MCF 10A (cell line): ENCODE data around the gene SEC24D. TPM values are rescaled to one million over a fixed set of nuclear protein-coding genes. Genes with fewer than 3 reads are reported as not detected.
A peak's percentile ranks its signal among the peaks of the same experiment; 100 is the strongest.

ENCODE experiments used
- BruUV-seq: library from RNA; stranded (reverse); fragments of 400-500 nt; replicated peaks from 2 replicates; lab custom pipeline; 2021; lab: Mats Ljungman, UMichigan
- CTCF ChIA-PET: fragments of 300-600 bp; sonication (Branson Sonifier 250); formaldehyde crosslinking; extraction: SDS; loops from one replicate; lab custom pipeline; 2021; ENCODE audit warnings: antibody characterized with exemption, inconsistent platforms; lab: Yijun Ruan, JAX
- POLR2A ChIA-PET: fragments of 300-600, 350-650 bp; sonication (Branson Sonifier 250); formaldehyde crosslinking; extraction: SDS; loops from one replicate; lab custom pipeline; 2020; ENCODE audit warnings: antibody characterized with exemption, inconsistent platforms; lab: Yijun Ruan, JAX
- DNase-seq: peaks from one replicate; pipeline ENCODE4 v3.0.0-alpha.2; 2018; ENCODE audit not compliant: unreplicated experiment
- H3K27ac Mint-ChIP-seq: one replicate; pipeline ENCODE4 v1.8.0; 2022; ENCODE audit warnings: mild to moderate bottlenecking, low read depth, mixed read lengths; ENCODE audit not compliant: unreplicated experiment
- H3K27me3 Mint-ChIP-seq: one replicate; pipeline ENCODE4 v1.8.0; 2022; ENCODE audit warnings: mixed read lengths; ENCODE audit not compliant: insufficient read depth, unreplicated experiment
- H3K36me3 Mint-ChIP-seq: one replicate; pipeline ENCODE4 v1.8.0; 2022; ENCODE audit warnings: mild to moderate bottlenecking, moderate library complexity, mixed read lengths; ENCODE audit not compliant: insufficient read depth, unreplicated experiment
- H3K4me1 Mint-ChIP-seq: one replicate; pipeline ENCODE4 v1.8.0; 2022; ENCODE audit warnings: mixed read lengths; ENCODE audit not compliant: insufficient read depth, unreplicated experiment
- H3K4me3 Mint-ChIP-seq: one replicate; pipeline ENCODE4 v1.8.0; 2022; ENCODE audit warnings: mild to moderate bottlenecking, moderate library complexity, mixed read lengths; ENCODE audit not compliant: unreplicated experiment
- H3K9me3 Mint-ChIP-seq: one replicate; pipeline ENCODE4 v1.8.0; 2022; ENCODE audit warnings: mixed read lengths; ENCODE audit not compliant: unreplicated experiment
- CTCF ChIP-seq: fragments of 200-600 bp; IDR thresholded peaks from one replicate; pipeline ENCODE4 v1.8.0; 2022; ENCODE audit warnings: antibody characterized with exemption, mild to moderate bottlenecking; ENCODE audit not compliant: unreplicated experiment
- intact Hi-C: fragments of 100-400 bp; cut with micrococcal nuclease; formaldehyde crosslinking; loops from 2 replicates; pipeline ENCODE4 v1.14.1; 2022
- total RNA-seq: library from RNA; stranded (reverse); gene quantifications from 2 replicates; pipeline ENCODE4 v1.2.3, GENCODE V29; 2022

SEC24D gene
- total RNA-seq, 1 experiment from 2014 or later, result 117 TPM

DNA sequence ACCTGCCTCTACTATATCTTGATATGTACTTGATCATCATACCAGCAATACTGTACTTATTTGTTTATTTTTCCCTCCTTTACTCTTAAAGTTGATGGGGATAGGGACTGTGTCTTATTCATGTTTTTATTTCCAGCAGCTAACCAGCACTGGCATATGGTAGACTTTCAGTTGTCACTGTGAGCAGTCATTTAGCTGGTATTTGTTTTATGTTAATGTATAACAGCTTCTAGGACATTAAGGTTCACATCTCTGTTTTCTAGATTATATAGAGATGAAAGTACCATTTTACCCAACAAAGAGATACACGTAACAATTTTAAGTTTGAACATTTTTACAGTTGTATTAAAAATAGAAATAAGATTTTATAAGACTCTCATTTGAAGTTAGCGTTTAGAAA is 132.8 kb downstream of the SEC24D start:
- DNase-seq, result no peak
- TF ChIP-seq CTCF, result no peak
- ChIA-PET POLR2A (interaction anchor here (1.6 kb wide), 1 partner anchor 18 kb away, joined by 4 read pairs; the partner anchor contains the start of gene METTL14), CTCF (interaction anchor here (0.7 kb wide), 1 partner anchor 792 kb away, joined by 3 read pairs; no protein-coding TSS in a partner anchor)
- BruUV-seq, result no TSS peak
- intact Hi-C loops, result no loop called here
- peaks cover 86% of the 10 kb centered on the region for H3K36me3 Mint-ChIP-seq
- no peak overlapping the region for H3K4me3 Mint-ChIP-seq
- no peaks in the 10 kb centered on the region for H3K4me1 Mint-ChIP-seq
- no peak overlapping the region for H3K27ac Mint-ChIP-seq
- no peaks in the 10 kb centered on the region for H3K9me3 Mint-ChIP-seq
- no peaks in the 10 kb centered on the region for H3K27me3 Mint-ChIP-seq

- H3K27me3 Mint-ChIP-seq, result no peaks in the 10 kb centered on the region
- H3K27ac Mint-ChIP-seq, result peak within 1 kb of the TSS; percentile 82
- peak; percentile 11 for TF ChIP-seq CTCF
- intact Hi-C loops, result loop anchor here (10.0 kb wide), 4 partner anchors 150 to 400 kb away; partner anchors contain the start of gene SYNPO2
- peak; percentile 92 for DNase-seq
- peaks cover 29% of the 10 kb centered on the region for H3K36me3 Mint-ChIP-seq
- TSS peak; percentile 90 for BruUV-seq
- ChIA-PET CTCF (interaction anchor here (0.5 to 1.4 kb wide), 13 partner anchors 9 to 1215 kb away, joined by 3 to 5 read pairs (median 3); no protein-coding TSS in a partner anchor), POLR2A (interaction anchor here (0.6 to 2.3 kb wide), 16 partner anchors 9 to 615 kb away, joined by 3 to 9 read pairs (median 4); partner anchors contain the start of gene USP53)
- H3K4me3 Mint-ChIP-seq, result peak within 1 kb of the TSS; percentile 84
- peaks cover 14% of the 10 kb centered on the region for H3K4me1 Mint-ChIP-seq
- H3K9me3 Mint-ChIP-seq, result no peaks in the 10 kb centered on the region
Observed at GRCh38 chr4:118684873-118685811, 150.8 kb downstream of the SEC24D start, which contains the start of gene METTL14. Gene METTL14 (plus strand): TSS chr4:118685392. CDS start chr4:118685535, 143 bp downstream.

DNA sequence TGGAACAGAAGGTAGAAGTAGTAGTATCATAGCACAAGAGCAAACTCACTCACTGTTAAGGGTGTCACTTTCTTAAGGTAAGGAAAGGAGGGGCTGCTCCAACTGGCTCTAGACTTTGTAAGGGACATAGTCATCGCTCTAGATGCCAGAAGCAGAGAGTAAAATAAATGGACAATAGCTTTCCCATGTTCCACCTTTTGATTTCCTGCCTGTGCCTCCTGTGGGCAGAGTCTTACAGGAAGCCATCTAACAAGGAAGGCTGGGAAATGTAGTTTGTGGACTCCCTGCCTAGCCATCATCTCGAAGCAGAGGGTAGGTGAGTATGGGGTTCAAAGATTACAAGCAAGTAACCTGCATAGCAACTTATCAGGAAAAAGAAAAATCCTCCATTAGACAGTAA is 152.4 kb downstream of the SEC24D start:
- BruUV-seq, result no TSS peak
- peak; percentile 11 for DNase-seq
- no peak for TF ChIP-seq CTCF
- Mint-ChIP-seq H3K27me3 (no peaks in the 10 kb centered on the region), H3K4me3 (no peak overlapping the region), H3K36me3 (peaks cover 20% of the 10 kb centered on the region), H3K27ac (no peak overlapping the region), H3K4me1 (peaks cover 14% of the 10 kb centered on the region), H3K9me3 (no peaks in the 10 kb centered on the region)
- ChIA-PET POLR2A (no interaction called here), CTCF (no interaction called here)
- intact Hi-C loops, result loop anchor here (10.0 kb wide), 4 partner anchors 149 to 399 kb away; partner anchors contain the start of gene SYNPO2

- peak; percentile 22 for TF ChIP-seq CTCF
- DNase-seq, result peak; percentile 39
- Mint-ChIP-seq H3K36me3 (peaks cover 15% of the 10 kb centered on the region), H3K4me1 (peaks cover 14% of the 10 kb centered on the region), H3K27me3 (no peaks in the 10 kb centered on the region), H3K27ac (no peak overlapping the region), H3K9me3 (no peaks in the 10 kb centered on the region), H3K4me3 (no peak overlapping the region)
- intact Hi-C loops, result loop anchor here (10.0 kb wide), 4 partner anchors 148 to 398 kb away; partner anchors contain the start of gene SYNPO2
- BruUV-seq, result no TSS peak
- CTCF ChIA-PET, result interaction anchor here (0.9 kb wide), 1 partner anchor 12 kb away, joined by 6 read pairs; no protein-coding TSS in a partner anchor
- POLR2A ChIA-PET, result no interaction called here
Observed at GRCh38 chr4:118682928-118683327, 153.0 kb downstream of the SEC24D start.
